Karpas-422 (cell line): ENCODE results near the gene OR2L2. TPM values are rescaled to one million over a fixed set of nuclear protein-coding genes. Genes with fewer than 3 reads are reported as not detected.

ENCODE experiments used
- DNase-seq: peaks from one replicate; pipeline ENCODE4 v3.0.0-alpha.2; 2015
- H2AFZ ChIP-seq: fragments of 200-600 bp; sonication (generic); 2 replicates; pipeline ENCODE4 v1.6.1; 2014; ENCODE audit warnings: antibody characterized with exemption, low read length, mixed read lengths
- H3K27ac ChIP-seq: fragments of 200-600 bp; sonication (generic); 2 replicates; pipeline ENCODE4 v1.5.1; 2014; ENCODE audit warnings: mild to moderate bottlenecking, low read length, moderate library complexity
- H3K27me3 ChIP-seq: fragments of 200-600 bp; sonication (generic); 2 replicates; pipeline ENCODE4 v1.6.1; 2014; ENCODE audit warnings: low read length, mixed read lengths
- H3K36me3 ChIP-seq: fragments of 200-600 bp; sonication (generic); 2 replicates; pipeline ENCODE4 v1.6.1; 2014; ENCODE audit warnings: low read length, mixed read lengths; ENCODE audit not compliant: insufficient read depth
- H3K4me1 ChIP-seq: fragments of 200-600 bp; sonication (generic); 2 replicates; pipeline ENCODE4 v1.6.1; 2014; ENCODE audit warnings: mild to moderate bottlenecking, low read length, mixed read lengths
- H3K4me2 ChIP-seq: fragments of 200-600 bp; sonication (generic); 2 replicates; pipeline ENCODE4 v1.6.1; 2014; ENCODE audit warnings: low read length, low read depth, mild to moderate bottlenecking; ENCODE audit not compliant: poor library complexity, severe bottlenecking
- H3K4me3 ChIP-seq: fragments of 200-600 bp; sonication (generic); 2 replicates; pipeline ENCODE4 v1.5.1; 2014; ENCODE audit warnings: mild to moderate bottlenecking, antibody characterized with exemption, low read length, mixed read lengths
- H3K79me2 ChIP-seq: fragments of 200-600 bp; sonication (generic); 2 replicates; pipeline ENCODE4 v1.6.1; 2014; ENCODE audit warnings: mild to moderate bottlenecking, low read length, mixed read lengths
- H3K9ac ChIP-seq: fragments of 200-600 bp; sonication (generic); 2 replicates; pipeline ENCODE4 v1.6.0; 2014; ENCODE audit warnings: low read length
- H3K9me2 ChIP-seq: fragments of 200-600 bp; sonication (generic), shearing (Covaris generic); replicated peaks from 2 replicates; pipeline ENCODE4 v1.6.0; 2014; ENCODE audit warnings: mild to moderate bottlenecking, low read length, moderate library complexity; ENCODE audit not compliant: insufficient read depth
- H3K9me3 ChIP-seq: fragments of 300-700, 200-600 bp; sonication (generic); 2 replicates; pipeline ENCODE4 v1.6.1; 2014; ENCODE audit warnings: low read length, mixed read lengths
- H4K20me1 ChIP-seq: fragments of 200-600 bp; sonication (generic); 2 replicates; pipeline ENCODE4 v1.6.1; 2014; ENCODE audit warnings: mild to moderate bottlenecking, antibody characterized with exemption, low read length, low read depth; ENCODE audit not compliant: insufficient read depth
- total RNA-seq: library from RNA; depleted of rRNA; stranded (reverse); fragments of >200 nt; shearing (Covaris generic); gene quantifications from 2 replicates; pipeline ENCODE4 v1.2.3, GENCODE V29; 2014; ENCODE audit warnings: low replicate concordance; rRNA removed

The OR2L2 gene
- 0.07 TPM in 1 of 2 replicates, not detected in the other for total RNA-seq

GRCh38 chr1:248029770-248030169 lies at the start of gene OR2L2:
TSS of gene OR2L2 (plus strand) at chr1:248030070. CDS start at chr1:248038268, 8,198 bp downstream.
- H3K4me3 ChIP-seq = no peak within 1 kb of the TSS

GRCh38 chr1:247992986-247993385 lies 36.9 kb upstream of the OR2L2 start:
- Histone ChIP-seq H3K9me3 (peaks cover 11% of the 10 kb centered on the region), H3K4me1 (no peaks in the 10 kb centered on the region)

More at GRCh38 chr1:248029770-248030169, at the start of gene OR2L2:
- Histone ChIP-seq H3K79me2 (no peaks in the 10 kb centered on the region), H3K9me3 (peaks cover 8% of the 10 kb centered on the region), H3K4me1 (no peaks in the 10 kb centered on the region), H3K4me2 (no peak within 1 kb of the TSS), H3K9me2 (no peaks in the 10 kb centered on the region), H3K36me3 (no peaks in the 10 kb centered on the region), H3K27ac (no peak within 1 kb of the TSS), H2AFZ (no peak within 1 kb of the TSS), H4K20me1 (no peaks in the 10 kb centered on the region), H3K27me3 (no peaks in the 10 kb centered on the region), H3K9ac (no peak within 1 kb of the TSS)
- DNase-seq = no peak

GRCh38 chr1:247998811-247999210 lies 31.1 kb upstream of the OR2L2 start:
- Histone ChIP-seq H3K36me3 (no peaks in the 10 kb centered on the region), H2AFZ (no peak overlapping the region), H3K79me2 (no peaks in the 10 kb centered on the region), H3K27me3 (no peaks in the 10 kb centered on the region), H3K4me1 (no peaks in the 10 kb centered on the region), H3K9me2 (no peaks in the 10 kb centered on the region), H3K4me3 (no peak overlapping the region), H3K9me3 (peaks cover 11% of the 10 kb centered on the region), H3K9ac (no peak overlapping the region), H3K4me2 (no peak overlapping the region), H3K27ac (no peak overlapping the region), H4K20me1 (no peaks in the 10 kb centered on the region)
- DNase-seq = no peak

More at GRCh38 chr1:247992986-247993385, 36.9 kb upstream of the OR2L2 start:
- no peak overlapping the region for H2AFZ ChIP-seq
- no peak overlapping the region for H3K9ac ChIP-seq
- DNase-seq = no peak
- H3K4me3 ChIP-seq = no peak overlapping the region
- no peaks in the 10 kb centered on the region for H3K36me3 ChIP-seq
- no peaks in the 10 kb centered on the region; the same call in 1 of the 2 replicates for H3K9me2 ChIP-seq
- H3K27me3 ChIP-seq = no peaks in the 10 kb centered on the region
- no peaks in the 10 kb centered on the region for H4K20me1 ChIP-seq
- no peaks in the 10 kb centered on the region for H3K79me2 ChIP-seq
- H3K4me2 ChIP-seq = no peak overlapping the region
- no peak overlapping the region for H3K27ac ChIP-seq

- Histone ChIP-seq H3K9me3 (peaks cover 9% of the 10 kb centered on the region), H4K20me1 (no peaks in the 10 kb centered on the region), H3K27ac (no peak overlapping the region), H3K27me3 (no peaks in the 10 kb centered on the region), H3K4me1 (no peaks in the 10 kb centered on the region), H3K9ac (no peak overlapping the region), H3K4me2 (no peak overlapping the region), H3K79me2 (no peaks in the 10 kb centered on the region), H3K36me3 (no peaks in the 10 kb centered on the region), H2AFZ (no peak overlapping the region), H3K4me3 (no peak overlapping the region), H3K9me2 (no peaks in the 10 kb centered on the region)
- DNase-seq = no peak
Observed at GRCh38 chr1:248000169-248000568, 29.7 kb upstream of the OR2L2 start.

- no peak overlapping the region for H3K4me2 ChIP-seq
- no peak for DNase-seq
- H3K27ac ChIP-seq = no peak overlapping the region
- no peak overlapping the region for H3K9ac ChIP-seq
- no peaks in the 10 kb centered on the region for H3K36me3 ChIP-seq
- H3K9me2 ChIP-seq = no peaks in the 10 kb centered on the region
- H3K9me3 ChIP-seq = peaks cover 23% of the 10 kb centered on the region
- H3K27me3 ChIP-seq = no peaks in the 10 kb centered on the region
- H2AFZ ChIP-seq = no peak overlapping the region
- H3K4me3 ChIP-seq = no peak overlapping the region
- H3K79me2 ChIP-seq = no peaks in the 10 kb centered on the region
- H4K20me1 ChIP-seq = no peaks in the 10 kb centered on the region
- H3K4me1 ChIP-seq = no peaks in the 10 kb centered on the region
Observed at GRCh38 chr1:248007778-248008177, 22.1 kb upstream of the OR2L2 start.

GRCh38 chr1:248009681-248010080 lies 20.2 kb upstream of the OR2L2 start:
- no peaks in the 10 kb centered on the region for H3K79me2 ChIP-seq
- no peak overlapping the region for H2AFZ ChIP-seq
- no peaks in the 10 kb centered on the region for H3K27me3 ChIP-seq
- H3K4me2 ChIP-seq = no peak overlapping the region
- no peak for DNase-seq
- H3K4me3 ChIP-seq = no peak overlapping the region
- no peak overlapping the region for H3K27ac ChIP-seq
- H4K20me1 ChIP-seq = no peaks in the 10 kb centered on the region
- H3K36me3 ChIP-seq = no peaks in the 10 kb centered on the region
- no peaks in the 10 kb centered on the region for H3K4me1 ChIP-seq
- no peaks in the 10 kb centered on the region for H3K9me2 ChIP-seq
- H3K9ac ChIP-seq = no peak overlapping the region
- peaks cover 26% of the 10 kb centered on the region for H3K9me3 ChIP-seq

GRCh38 chr1:248013229-248013710 lies 16.6 kb upstream of the OR2L2 start, which contains the start of gene OR2L5:
TSS of gene OR2L5 (plus strand) at chr1:248013660. CDS start at chr1:248021948, 8,288 bp downstream.
- no peak for DNase-seq

GRCh38 chr1:248015803-248016202 lies 14.1 kb upstream of the OR2L2 start:
- no peak overlapping the region for H3K4me3 ChIP-seq
- no peaks in the 10 kb centered on the region for H4K20me1 ChIP-seq
- H3K79me2 ChIP-seq = no peaks in the 10 kb centered on the region
- H3K9ac ChIP-seq = no peak overlapping the region
- H3K9me3 ChIP-seq = peaks cover 6% of the 10 kb centered on the region; the same call in 1 of the 2 replicates
- no peak for DNase-seq
- no peaks in the 10 kb centered on the region for H3K36me3 ChIP-seq
- H3K27ac ChIP-seq = no peak overlapping the region
- H3K9me2 ChIP-seq = no peaks in the 10 kb centered on the region
- no peaks in the 10 kb centered on the region for H3K27me3 ChIP-seq
- H3K4me1 ChIP-seq = no peaks in the 10 kb centered on the region
- no peak overlapping the region for H3K4me2 ChIP-seq
- no peak overlapping the region for H2AFZ ChIP-seq

More at GRCh38 chr1:248013229-248013710, 16.6 kb upstream of the OR2L2 start, which contains the start of gene OR2L5:
- Histone ChIP-seq H3K9ac (no peak within 1 kb of the TSS), H3K9me3 (peaks cover 13% of the 10 kb centered on the region), H3K9me2 (no peaks in the 10 kb centered on the region), H3K27me3 (no peaks in the 10 kb centered on the region), H3K79me2 (no peaks in the 10 kb centered on the region), H4K20me1 (no peaks in the 10 kb centered on the region), H2AFZ (no peak within 1 kb of the TSS), H3K4me1 (no peaks in the 10 kb centered on the region), H3K4me3 (no peak within 1 kb of the TSS), H3K4me2 (no peak within 1 kb of the TSS), H3K27ac (no peak within 1 kb of the TSS), H3K36me3 (no peaks in the 10 kb centered on the region)
